NOMO-1 treated with dmso at 0.1 percent for 144 hours (cell line): ENCODE data around the gene ZNF418.

Experiments used
- DNase-seq: peaks from one replicate; lab custom pipeline; 2025; ENCODE audit not compliant: unreplicated experiment; lab: John Stamatoyannopoulos, UW

ZNF418 gene

DNA sequence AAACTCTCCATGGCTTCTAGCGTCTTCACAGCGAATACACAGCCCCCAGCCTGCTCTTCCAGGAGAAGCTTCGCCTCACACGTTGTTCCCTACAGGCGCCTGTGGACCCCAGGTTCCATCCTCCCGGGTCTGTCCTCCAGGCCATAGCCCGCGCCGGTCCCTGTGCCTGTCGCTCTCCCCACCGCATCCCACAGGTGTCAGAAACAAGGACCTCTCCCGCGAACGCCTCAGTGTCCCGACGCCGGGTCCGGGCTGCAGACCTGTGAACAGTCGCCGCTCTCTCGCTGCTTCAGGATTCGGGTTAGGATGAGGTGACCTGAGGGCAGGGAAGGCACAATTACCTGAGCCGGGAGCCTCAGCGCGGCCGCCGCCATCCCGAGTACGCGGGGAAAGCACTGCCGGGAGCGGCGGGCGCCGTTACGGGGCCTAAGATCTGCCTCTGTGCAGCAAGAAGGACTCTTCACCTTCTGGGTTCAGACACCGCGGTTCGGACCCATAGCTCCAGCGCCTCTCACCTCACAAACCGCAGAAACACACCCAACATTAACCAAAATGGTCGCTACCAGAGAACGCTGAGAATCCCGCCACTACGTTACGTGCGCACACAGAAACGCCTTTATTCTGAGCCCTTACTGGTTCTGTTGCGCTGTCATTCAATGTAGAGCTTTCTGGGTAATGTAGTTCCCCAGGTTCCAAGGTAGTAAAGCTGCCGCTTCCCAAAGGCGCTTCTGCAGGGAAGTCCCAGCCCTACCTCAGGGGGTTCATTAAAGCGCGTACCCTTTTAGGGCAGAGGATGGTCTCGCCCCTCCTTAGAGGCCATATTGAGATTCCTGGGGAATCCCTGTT is at the start of gene ZNF418:
Gene ZNF418 (minus strand): TSS at position 583 of the 846 bp plus-strand sequence. CDS start 1,580 bp downstream, outside the sequence.
- DNase-seq, result no peak

DNA sequence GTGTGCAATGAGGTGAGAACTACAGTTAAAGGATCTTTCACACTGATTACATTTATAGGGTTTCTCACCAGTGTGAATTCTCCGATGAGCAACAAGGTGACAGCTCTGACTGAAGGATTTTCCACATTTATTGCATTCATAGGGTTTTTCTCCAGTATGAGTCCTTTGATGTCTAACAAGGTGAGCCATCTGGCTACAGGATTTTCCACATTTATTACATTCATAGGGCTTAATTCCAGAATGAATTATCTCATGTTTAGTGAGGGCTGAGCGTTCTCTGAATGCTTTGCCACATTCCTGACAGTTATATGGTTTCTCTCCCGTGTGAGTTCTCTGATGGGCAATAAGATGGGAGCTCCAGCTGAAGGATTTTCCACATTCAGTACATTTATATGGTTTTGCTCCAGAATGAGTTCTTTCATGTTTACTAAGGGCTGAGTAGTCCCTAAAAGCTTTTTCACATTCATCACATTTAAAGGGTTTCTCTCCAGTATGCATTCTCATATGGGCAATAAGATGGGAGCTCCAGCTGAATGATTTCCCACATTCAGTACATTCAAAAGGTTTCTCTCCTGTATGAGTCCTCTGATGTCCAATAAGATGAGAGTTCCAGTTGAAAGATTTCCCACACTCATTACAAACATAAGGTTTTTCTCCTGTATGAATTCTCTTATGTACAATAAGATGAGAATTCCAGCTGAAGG is 43.5 kb upstream of the ZNF418 start:
- DNase-seq, result no peak

DNA sequence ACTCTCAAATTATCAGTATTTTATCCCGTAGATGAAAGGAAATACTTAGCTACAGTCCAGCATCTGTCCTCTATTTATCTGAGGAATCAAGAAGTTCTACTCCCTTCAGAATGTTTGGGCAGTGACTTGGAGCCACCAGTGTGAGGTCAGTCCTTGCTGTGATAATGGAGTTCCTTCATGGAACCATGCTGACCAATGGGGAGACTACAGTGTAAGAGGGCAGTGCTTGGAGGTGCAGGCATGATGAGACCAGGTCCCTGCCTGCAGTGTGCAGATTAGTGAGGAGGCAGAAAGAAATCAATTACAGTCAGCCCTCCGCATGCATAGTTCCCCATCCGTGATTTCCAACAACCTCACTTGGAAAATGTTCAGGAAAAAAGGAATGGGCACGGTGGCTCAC is 39.2 kb upstream of the ZNF418 start, which contains the start of gene C19orf18:
Gene C19orf18 (minus strand): TSS at position 101 of the 400 bp plus-strand sequence. CDS start 102 bp downstream, outside the sequence.
- no peak for DNase-seq

- no peak for DNase-seq
Measured at GRCh38 chr19:57964761-57965160, 29.6 kb upstream of the ZNF418 start.

DNA sequence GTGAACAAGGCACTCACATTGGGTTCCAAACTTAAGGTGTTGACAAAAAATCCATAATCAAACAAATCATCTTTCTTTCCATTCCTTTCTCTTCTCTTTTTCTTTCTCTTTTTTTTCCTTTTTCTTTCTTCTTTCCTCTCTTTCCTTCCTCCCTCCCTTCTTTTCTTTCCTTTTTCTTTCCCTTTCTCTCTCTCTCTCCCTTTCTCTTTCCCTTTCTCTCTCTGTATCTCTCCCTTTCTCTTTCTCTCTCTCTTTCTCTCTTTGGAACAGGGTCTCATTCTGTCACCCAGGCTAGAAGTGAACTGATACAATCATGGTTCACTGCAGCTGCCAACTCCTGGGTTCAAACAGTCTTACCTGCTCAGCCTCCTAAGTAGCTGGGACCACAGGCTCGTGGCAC is 26.6 kb upstream of the ZNF418 start:
- no peak for DNase-seq

GRCh38 chr19:57954996-57955395 is 19.8 kb upstream of the ZNF418 start:
- DNase-seq, result no peak

DNA sequence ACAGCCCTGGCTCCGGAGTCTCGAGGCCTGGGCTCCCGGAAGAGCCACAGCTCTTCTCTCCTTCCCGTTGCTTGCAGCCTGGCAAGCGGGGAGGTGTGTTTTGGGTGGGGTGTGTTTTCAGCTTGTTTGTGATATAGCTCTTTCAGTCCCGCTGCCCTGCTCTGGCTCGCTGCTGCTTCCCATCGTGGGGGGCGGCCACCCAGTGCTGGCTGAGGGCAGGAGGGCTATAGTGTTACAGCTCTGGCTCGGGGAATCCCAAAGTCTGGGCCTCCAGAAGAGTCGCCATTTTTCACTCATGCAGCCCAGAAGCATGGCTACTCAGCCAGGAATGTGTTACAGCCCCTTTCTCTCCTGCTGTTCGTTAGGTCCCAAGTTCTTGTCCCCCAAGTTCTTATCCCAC is 14.5 kb upstream of the ZNF418 start:
- DNase-seq, result no peak

- no peak for DNase-seq
Measured at GRCh38 chr19:57949296-57949695, 14.1 kb upstream of the ZNF418 start.

DNA sequence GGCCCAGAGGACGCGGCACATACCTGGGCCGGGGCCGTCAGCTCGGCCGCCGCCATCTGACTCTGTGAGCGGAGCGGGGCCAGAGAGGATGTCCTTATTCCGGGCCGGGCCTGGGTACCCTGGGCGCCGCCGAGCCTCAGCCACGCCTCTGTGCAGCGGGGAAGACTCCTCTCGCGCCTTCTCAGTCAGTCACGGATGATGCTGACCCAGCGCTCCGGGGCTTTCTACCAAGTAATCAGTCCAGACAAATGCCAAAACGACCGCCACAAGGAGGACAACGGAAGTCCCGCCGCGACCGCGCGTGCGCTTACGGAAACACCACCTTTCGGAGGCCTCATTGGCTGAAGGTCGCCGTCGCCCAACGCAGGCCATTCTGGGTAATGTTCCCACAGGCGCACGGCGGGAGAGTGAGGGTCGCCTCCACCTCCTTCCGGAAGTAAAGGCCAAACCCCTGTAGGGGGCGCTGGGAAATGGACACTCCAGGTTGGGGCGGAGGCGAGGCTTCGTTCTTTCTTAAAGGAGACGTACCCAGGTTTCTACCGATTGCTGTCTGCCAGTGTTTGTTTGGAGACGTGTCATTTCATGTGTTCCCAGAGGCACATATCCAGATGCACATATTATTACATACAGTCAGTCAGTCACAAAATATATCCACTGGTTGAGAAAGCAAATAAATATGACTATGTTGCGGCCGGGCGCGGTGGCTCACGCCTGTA is 12.4 kb upstream of the ZNF418 start, which contains the start of gene ZNF256:
Gene ZNF256 (minus strand): TSS at position 288 of the 716 bp plus-strand sequence. CDS start 232 bp downstream, at position 56.
- DNase-seq, result peak; percentile 76

DNA sequence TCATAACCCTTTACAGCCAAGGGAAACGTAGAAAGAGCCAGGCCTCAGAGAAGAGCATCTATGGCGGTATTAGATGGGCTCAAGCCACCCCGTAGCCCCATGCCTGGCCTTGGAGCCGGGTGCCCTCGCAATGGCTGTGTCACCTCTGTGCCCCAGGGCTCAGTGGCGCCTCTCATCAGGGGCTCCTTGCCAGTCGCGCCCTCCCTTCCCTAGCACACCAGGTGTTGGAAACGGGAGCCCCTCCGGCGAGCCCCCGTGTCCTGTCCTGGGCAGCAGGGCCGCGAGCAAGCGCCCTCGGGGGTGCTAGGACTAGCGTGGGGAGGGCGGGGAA is 11.9 kb upstream of the ZNF418 start:
- no peak for DNase-seq

DNA sequence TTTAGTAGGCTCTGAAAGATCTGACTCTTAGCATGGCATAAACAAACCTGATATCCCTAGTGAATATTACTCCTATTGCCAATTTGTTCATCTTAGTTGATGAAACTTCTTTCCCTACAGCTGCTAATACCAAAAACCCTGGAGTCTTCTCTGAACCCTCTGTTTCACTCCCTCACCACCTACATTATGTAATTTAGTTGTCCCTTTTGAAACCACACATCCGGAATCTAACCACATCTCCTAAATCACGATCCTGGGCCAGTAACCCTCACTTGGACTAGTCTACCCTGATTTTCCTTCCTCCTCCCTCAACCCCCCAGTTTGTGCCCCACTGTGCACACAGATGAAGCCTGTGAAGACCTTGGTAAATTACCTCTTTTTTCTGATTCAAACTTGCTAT is 11.1 kb upstream of the ZNF418 start:
- no peak for DNase-seq

DNA sequence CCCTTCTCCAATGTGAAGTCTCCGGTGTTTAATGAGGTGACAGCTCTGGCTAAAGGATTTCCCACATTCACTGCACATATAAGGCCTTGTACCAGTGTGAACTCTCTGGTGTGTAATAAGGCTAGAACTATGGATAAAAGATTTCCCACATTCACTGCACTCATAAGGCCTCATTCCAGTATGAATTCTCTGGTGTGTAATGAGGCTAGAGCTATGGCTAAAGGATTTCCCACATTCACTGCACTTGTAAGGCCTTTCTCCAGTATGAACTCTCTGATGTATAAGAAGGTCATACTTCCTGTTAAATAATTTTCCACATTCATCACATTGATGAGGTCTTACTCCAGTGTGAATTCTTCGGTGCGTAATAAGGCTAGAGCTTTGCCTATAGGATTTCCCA is 6.4 kb upstream of the ZNF418 start:
- DNase-seq, result no peak

DNA sequence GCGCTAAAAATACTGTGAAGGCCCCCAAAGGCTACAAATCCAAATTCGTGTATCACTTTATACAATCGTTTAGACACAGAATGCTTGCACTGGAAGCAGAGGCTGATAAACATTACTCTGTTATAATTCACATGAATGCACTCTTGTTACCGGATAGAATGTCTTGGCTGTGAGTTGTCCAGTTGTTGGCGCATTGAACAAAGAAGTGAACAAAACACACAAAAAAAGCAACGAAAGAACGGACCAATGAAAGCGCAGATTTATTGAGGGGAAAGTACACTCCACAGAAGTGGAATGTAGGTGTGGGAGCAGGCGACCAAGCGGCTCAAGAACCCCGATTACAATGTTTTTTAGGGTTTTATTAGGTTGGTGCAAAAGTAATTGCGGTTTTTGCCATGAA is 529 bp upstream of the ZNF418 start:
- DNase-seq, result no peak

DNA sequence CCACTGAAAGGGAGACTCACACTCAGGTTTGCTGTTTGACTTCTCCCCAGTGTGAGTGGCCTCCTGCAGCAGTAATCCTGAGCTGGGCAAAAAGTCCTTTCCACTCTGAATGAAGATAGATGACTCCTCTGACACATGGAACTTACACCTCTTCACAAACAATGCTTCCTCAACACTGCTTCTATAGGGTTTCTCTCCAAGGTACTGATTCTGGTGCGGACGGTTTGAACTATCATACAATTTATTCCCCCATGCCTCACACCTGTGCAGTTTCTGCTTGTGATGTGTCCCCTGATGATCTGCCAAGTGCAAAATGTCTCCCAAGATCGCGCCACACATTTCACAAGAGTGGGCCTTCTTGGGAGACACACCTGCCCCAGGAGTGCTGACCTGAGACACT is 7.6 kb downstream of the ZNF418 start:
- no peak for DNase-seq

DNA sequence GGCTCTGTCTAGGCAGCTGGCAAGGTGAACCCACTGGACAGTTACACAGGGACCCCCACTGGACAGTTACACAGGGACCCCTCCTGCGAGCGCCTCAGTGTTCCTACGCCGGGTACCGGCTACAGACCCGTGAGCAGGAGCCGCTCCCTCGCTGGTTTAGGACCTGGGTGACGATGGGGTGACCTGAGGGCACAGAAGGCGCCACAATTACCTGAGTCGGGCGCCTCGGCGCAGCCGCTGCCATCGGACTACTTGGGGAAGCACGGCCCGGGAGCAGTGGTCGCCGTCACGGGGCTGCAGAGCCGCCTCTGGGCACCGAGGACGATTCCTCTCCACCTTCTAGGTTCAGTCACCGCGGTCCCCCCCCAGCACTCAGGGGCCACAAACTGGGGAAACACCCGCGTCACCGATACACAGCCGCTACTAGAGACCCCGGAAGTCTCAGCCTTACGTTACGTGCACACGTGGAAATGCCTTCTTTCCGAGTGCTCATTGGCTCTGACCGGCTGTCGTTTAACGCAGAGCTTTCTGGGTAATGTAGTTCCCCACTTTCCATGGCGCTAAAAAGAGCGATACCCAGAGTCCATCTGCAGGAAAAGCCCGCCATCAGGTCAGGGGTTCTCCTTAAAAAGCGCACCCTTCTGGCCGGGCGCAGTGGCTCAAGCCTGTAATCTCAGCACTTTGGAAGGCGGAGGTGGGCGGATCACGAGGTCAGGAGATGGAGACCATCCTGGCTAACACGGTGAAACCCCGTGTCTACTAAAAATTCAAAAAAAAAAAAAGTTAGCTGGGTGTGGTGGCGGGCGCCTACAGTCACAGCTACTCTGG is 18.8 kb downstream of the ZNF418 start, which contains the start of gene ZNF417:
Gene ZNF417 (minus strand): TSS at position 425 of the 828 bp plus-strand sequence. CDS start 181 bp downstream, at position 244.
- DNase-seq, result peak; percentile 94

DNA sequence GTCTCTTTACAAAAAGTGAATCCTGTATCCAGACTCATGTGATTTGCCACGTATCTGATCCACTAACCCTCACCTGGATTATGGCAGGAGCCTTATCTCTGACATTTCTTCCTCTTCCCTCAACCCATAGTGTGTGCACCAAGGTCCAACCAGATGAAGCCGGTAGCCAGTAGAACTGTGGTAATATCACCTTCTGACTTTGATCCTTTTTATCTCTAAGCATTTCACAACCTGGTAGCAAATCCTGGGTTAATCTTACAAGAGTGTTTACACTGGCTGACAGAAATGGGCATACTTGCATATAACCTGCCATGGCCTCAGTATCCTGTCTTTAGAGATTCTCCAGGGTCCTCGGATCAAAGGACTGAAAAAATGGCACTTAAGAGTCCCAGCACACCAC is 20.7 kb downstream of the ZNF418 start:
- no peak for DNase-seq

- no peak for DNase-seq
Measured at GRCh38 chr19:57907394-57907793, 27.8 kb downstream of the ZNF418 start.

- DNase-seq, result no peak
Measured at GRCh38 chr19:57905258-57905657, 29.9 kb downstream of the ZNF418 start.

DNA sequence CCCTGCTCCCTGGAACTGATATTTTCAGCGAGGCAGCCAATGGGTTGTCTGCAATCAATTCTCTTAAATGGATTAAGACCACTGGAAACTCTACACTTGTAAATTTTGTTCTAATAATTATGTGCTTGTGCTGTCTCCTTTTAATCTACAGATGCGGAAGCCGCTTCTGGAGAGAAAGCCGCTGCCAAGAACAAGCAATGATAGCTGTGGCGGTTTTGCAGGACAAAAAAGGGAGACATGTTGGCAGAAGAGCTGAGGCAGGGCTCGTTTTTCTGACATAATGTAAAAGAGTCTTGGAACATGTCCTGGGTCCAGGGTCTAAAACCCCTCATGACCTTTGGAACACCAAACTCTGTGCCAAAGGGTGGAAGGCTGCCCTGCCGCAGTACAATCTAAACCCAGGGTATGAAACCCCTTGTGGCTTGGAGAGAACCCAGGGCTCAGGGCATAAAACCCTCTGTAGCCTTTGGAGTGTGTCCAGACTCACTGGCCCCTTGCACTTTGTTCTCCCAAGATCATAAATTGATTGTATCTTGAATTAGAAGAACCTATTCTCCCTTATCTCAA is 31.5 kb downstream of the ZNF418 start:
- no peak for DNase-seq

- DNase-seq, result no peak
Measured at GRCh38 chr19:57900311-57900710, 34.9 kb downstream of the ZNF418 start.
